GM10847 (cell line): Measurements from ENCODE around the gene JADE3.

Source experiments
- POLR2A ChIP-seq: IDR thresholded peaks from 2 replicates; pipeline ENCODE4 v1.6.1; 2011; ENCODE audit not compliant: insufficient read length; ENCODE audit errors: extremely low read depth

Gene JADE3

GRCh38 chrX:46912098-46912602, at the start of gene JADE3:
Gene JADE3, plus strand, starts transcription at chrX:46912421. Its CDS starts 72,474 bp downstream, at chrX:46984895.
- TF ChIP-seq POLR2A, result no peak

DNA sequence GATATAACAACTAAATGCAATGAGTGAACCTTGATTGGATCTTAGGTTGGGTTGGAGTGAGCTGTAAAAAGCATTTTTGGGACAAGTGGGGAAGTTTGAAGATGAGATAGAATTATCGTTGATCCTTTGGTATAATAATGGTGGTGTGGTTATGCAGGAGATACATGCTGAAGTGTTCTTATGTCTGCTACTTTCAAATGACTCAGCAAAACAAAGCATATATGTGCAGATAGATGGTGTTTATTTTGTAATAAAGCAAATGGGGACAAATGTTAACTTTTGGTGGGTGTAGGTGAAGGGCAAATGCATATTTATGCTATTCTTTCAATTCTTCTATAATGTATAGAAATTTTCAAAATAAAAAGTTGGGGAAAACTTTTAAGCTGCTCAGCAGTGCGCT, 49.1 kb upstream of the JADE3 start:
- no peak for TF ChIP-seq POLR2A

GRCh38 chrX:46864606-46865005, 47.6 kb upstream of the JADE3 start:
- no peak for TF ChIP-seq POLR2A

- no peak for TF ChIP-seq POLR2A
Measured at GRCh38 chrX:46865281-46865680, 46.9 kb upstream of the JADE3 start.

DNA sequence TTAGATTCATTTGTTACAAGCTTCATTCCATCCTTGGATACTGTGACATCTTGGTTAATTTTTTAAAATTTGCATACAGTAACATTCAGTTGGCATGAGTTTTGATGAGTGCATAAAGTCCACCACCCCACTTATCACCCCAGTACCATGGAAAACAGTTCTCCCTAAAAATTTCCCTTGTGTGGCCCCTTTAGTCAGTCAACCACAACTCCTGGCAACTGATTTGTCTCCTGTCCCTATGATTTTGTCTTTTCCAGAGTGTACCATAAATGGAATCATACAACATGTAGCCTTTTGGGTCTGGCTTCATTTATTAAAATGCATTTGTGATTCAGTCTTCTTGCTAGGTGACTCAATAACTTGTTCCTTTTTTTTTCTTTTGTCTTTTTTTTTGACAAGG, 45.5 kb upstream of the JADE3 start:
- TF ChIP-seq POLR2A, result no peak

DNA sequence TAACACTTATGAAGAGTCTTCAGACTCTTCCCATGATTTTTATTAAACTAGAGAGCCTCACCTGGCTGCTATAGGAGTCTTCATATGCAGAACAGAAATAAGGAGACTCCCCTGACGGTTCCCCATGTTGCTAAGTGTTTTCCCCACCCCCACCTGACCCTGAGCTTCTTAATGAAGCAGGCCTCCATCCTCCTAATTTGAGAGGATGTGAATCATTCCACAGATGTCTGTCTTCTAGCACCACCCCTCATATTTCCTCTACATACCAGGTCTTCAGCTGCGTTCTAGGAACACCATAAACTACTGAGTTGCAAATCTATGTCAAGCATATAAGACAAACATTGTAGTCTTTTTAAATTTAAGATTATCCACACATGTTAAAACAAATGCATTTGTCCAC, 38.5 kb upstream of the JADE3 start:
- TF ChIP-seq POLR2A, result no peak

DNA sequence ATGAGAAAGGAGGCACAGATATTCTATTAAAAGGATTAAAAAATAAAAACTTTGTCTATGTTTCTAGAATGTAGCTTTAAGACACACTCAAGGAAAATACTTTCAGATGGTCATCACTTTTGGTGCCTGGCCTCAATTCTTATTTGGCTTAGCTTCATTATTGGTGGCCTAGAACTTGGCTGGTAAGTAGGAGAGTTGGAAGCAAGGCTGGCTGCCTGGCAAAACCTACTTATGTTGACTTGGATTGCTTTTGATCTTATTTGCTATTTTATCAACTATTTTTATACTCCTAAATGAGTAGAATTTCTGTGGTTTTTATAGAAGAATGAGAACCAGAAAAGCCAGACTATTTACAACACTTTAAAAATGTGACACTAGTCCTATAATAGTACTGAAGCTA, 35.3 kb upstream of the JADE3 start:
- no peak for TF ChIP-seq POLR2A

- no peak for TF ChIP-seq POLR2A
Measured at GRCh38 chrX:46882266-46882665, 30.0 kb upstream of the JADE3 start.

- no peak for TF ChIP-seq POLR2A
Measured at GRCh38 chrX:46884799-46885198, 27.4 kb upstream of the JADE3 start.

GRCh38 chrX:46898207-46898606, 14.0 kb upstream of the JADE3 start:
- no peak for TF ChIP-seq POLR2A

- TF ChIP-seq POLR2A, result no peak
Measured at GRCh38 chrX:46903458-46904242, 8.6 kb upstream of the JADE3 start.

DNA sequence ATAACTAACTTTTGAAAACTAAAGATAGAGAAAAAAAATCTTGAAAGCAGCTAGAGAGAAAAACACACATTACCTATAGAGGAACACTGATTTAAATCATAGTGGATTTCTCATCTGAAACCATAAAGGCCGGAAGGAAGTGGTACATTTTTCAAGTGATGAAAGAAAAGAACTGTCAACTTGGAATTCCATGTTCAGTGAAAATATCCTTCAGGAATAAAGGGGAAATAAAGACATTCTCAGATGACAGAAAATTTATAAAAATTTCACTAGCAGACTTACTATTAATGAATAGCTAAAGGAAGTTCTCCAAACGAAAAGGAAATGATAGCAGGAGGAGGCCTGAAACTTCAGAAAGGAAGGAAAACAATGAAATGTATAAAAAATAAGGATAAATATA, 7.6 kb upstream of the JADE3 start:
- TF ChIP-seq POLR2A, result no peak

GRCh38 chrX:46910415-46910814, 1.8 kb upstream of the JADE3 start:
- TF ChIP-seq POLR2A, result no peak

GRCh38 chrX:46912603-46913491, 626 bp downstream of the JADE3 start:
- TF ChIP-seq POLR2A, result no peak

GRCh38 chrX:46913667-46914066, 1.4 kb downstream of the JADE3 start:
- no peak for TF ChIP-seq POLR2A

DNA sequence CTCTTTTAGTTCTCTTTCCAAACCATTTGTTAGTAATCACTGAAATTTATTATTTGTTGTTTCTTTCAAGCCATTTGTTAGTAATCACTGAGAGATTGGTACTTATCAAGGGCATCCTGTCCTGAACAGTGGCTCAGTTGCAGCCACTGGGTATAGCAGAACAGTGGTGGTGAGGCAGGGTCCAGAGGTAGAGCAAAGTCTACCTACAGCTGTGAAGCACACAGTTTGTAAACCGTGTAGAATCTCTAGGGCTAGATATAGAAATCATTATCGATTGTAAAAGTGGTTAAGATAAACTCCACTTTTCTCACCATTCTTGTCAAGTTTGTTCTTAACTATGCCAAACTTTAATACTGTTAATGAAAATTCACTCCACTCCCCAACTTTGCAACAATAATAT, 4.1 kb downstream of the JADE3 start:
- no peak for TF ChIP-seq POLR2A
